LNCaP clone FGC (cell line): ENCODE results near the gene FBN1.

Experiments used
- DNase-seq: peaks from one replicate; pipeline ENCODE4 v3.0.0-alpha.2; 2011; ENCODE audit warnings: low read depth
- H3K4me3 ChIP-seq: 2 replicates; pipeline ENCODE4 v1.5.1; 2011; ENCODE audit warnings: mild to moderate bottlenecking, low read depth, low read length, control low read depth
- TF ChIP-seq, protein P1 (sequence below): IDR thresholded peaks from 2 replicates; pipeline ENCODE4 v1.5.1; 2012; ENCODE audit warnings: mild to moderate bottlenecking; ENCODE audit not compliant: control insufficient read depth, insufficient read depth; ENCODE audit errors: extremely low read depth

FBN1 gene

GRCh38 chr15:48625126-48625525 is 20.4 kb downstream of the FBN1 start:
- TF ChIP-seq, protein P1, sequence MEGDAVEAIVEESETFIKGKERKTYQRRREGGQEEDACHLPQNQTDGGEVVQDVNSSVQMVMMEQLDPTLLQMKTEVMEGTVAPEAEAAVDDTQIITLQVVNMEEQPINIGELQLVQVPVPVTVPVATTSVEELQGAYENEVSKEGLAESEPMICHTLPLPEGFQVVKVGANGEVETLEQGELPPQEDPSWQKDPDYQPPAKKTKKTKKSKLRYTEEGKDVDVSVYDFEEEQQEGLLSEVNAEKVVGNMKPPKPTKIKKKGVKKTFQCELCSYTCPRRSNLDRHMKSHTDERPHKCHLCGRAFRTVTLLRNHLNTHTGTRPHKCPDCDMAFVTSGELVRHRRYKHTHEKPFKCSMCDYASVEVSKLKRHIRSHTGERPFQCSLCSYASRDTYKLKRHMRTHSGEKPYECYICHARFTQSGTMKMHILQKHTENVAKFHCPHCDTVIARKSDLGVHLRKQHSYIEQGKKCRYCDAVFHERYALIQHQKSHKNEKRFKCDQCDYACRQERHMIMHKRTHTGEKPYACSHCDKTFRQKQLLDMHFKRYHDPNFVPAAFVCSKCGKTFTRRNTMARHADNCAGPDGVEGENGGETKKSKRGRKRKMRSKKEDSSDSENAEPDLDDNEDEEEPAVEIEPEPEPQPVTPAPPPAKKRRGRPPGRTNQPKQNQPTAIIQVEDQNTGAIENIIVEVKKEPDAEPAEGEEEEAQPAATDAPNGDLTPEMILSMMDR, result no peak
- no peak for DNase-seq
- no peak overlapping the region for H3K4me3 ChIP-seq

- TF ChIP-seq, protein P1, result no peak
- H3K4me3 ChIP-seq, result no peak overlapping the region
- no peak for DNase-seq
These were observed 20.8 kb downstream of the FBN1 start for GRCh38 chr15:48624700-48625099.

DNA sequence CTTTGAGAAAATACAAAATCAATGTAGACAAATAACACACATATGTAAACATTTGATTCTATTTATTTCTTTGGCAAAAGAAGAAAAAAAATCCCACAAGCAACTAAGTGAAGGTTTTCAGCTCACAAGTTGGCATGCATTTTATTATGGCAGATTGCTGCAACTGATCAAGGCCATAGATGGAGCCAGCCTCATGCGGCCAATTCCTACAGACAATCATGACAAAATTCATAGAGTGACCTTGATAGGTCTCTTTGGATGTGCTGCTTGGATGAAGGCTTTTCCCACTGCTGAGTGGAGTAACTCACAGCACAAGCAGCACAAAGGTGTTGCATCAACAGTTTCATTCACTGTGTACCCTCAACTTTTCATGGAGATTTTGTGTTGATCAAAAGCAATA is 22.1 kb downstream of the FBN1 start:
- H3K4me3 ChIP-seq, result no peak overlapping the region
- TF ChIP-seq, protein P1, result no peak
- no peak for DNase-seq

DNA sequence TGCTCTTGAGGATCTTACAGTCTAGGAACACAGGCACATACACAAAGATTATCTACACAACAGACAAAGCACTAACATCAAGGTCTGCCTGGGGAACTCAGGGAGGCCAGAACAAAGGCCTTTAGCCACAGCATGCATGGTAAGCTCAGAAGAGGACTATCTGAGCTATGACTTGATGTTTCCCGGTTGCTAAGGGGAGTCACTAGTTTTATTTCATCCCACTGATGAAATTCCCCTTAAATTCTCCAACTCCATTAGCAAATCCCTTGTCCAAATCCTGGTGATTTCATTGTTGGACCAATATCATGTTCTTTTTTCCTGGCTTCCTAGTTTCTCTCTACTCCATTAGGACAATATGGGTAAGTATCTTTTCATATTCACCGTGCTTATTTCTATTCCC is 23.3 kb downstream of the FBN1 start:
- H3K4me3 ChIP-seq, result no peak overlapping the region
- no peak for DNase-seq
- TF ChIP-seq, protein P1, result no peak

- no peak overlapping the region for H3K4me3 ChIP-seq
- TF ChIP-seq, protein P1, result no peak
- DNase-seq, result no peak
These were observed 26.1 kb downstream of the FBN1 start for GRCh38 chr15:48619446-48619845.

GRCh38 chr15:48617619-48618018 is 27.9 kb downstream of the FBN1 start:
- no peak for DNase-seq
- TF ChIP-seq, protein P1, result no peak
- no peak overlapping the region for H3K4me3 ChIP-seq

GRCh38 chr15:48616216-48616615 is 29.3 kb downstream of the FBN1 start:
- DNase-seq, result no peak
- no peak overlapping the region for H3K4me3 ChIP-seq
- TF ChIP-seq, protein P1, result no peak
